ENCODE measurements around the gene OLA1.
"Not testable (repeated sequence)": the region's sequence is repeated elsewhere in the genome, so short reads cannot be mapped to it uniquely, and the experiment has no call there.

OLA1 gene

DNA sequence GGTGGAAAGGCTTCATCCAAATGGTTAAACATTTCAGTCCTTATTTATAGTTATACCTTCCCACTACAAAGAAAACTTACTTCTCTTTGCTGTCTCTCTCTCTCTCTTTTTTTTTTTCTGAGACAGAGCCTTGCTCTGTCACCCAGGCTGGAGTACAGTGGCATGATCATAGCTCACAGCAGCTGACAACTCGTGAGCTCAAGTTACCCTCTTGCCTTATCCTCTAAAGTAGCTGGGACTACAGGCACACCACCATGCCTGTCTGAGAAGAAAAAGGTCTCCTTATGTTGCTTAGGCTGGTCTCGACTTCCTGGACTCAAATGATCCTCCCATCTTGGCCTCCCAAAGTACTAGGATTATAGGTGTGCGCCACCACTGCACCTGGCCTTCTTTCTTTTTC, 32.3 kb upstream of the OLA1 start:
- no peak for DNase-seq (ENCODE audit: extremely low read depth, insufficient read length)
- Histone ChIP-seq H3K27me3 (replicated peaks; ENCODE audit: control insufficient read depth, insufficient read depth, low read length) (no peaks in the 10 kb centered on the region), H3K36me3 (ENCODE audit: control insufficient read depth, insufficient read depth, low read length) (no peaks in the 10 kb centered on the region), H3K4me3 (replicated peaks; ENCODE audit: low read depth, low read length) (no peak overlapping the region)
- TF ChIP-seq, protein P1, sequence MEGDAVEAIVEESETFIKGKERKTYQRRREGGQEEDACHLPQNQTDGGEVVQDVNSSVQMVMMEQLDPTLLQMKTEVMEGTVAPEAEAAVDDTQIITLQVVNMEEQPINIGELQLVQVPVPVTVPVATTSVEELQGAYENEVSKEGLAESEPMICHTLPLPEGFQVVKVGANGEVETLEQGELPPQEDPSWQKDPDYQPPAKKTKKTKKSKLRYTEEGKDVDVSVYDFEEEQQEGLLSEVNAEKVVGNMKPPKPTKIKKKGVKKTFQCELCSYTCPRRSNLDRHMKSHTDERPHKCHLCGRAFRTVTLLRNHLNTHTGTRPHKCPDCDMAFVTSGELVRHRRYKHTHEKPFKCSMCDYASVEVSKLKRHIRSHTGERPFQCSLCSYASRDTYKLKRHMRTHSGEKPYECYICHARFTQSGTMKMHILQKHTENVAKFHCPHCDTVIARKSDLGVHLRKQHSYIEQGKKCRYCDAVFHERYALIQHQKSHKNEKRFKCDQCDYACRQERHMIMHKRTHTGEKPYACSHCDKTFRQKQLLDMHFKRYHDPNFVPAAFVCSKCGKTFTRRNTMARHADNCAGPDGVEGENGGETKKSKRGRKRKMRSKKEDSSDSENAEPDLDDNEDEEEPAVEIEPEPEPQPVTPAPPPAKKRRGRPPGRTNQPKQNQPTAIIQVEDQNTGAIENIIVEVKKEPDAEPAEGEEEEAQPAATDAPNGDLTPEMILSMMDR (IDR thresholded peaks at IDR 0.05; ENCODE audit: insufficient read depth, low read length, poor library complexity, severe bottlenecking): no peak

GRCh38 chr2:174270263-174270662, 21.9 kb upstream of the OLA1 start:
- H3K27me3 ChIP-seq (replicated peaks; ENCODE audit: control insufficient read depth, insufficient read depth, low read length); H3K36me3 ChIP-seq (ENCODE audit: control insufficient read depth, insufficient read depth, low read length); DNase-seq (ENCODE audit: extremely low read depth, insufficient read length); H3K4me3 ChIP-seq (replicated peaks; ENCODE audit: low read depth, low read length): not testable (repeated sequence)

DNA sequence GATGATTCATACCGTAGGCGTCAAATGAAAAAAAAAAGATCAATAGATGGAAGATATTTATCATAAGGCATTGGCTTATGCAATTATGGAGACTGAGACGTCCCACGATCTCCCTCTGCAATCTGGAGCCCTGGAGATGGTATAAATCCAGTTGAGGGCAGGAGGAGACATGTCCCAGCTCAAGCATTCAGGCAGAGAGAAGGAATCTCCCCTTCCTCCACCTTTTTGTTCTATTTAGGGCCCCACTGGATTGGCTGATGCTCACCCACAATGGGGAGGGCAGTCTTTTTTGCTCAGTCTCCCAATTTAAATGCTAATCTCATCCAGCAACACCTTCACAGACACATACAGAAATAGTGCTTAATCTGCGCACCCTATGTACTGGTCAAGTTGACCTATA, 18.0 kb upstream of the OLA1 start:
- H3K4me3 ChIP-seq (replicated peaks; ENCODE audit: low read depth, low read length): no peak overlapping the region
- H3K27me3 ChIP-seq (replicated peaks; ENCODE audit: control insufficient read depth, insufficient read depth, low read length): no peaks in the 10 kb centered on the region; the same call in 1 of the 2 replicates
- no peaks in the 10 kb centered on the region for H3K36me3 ChIP-seq (ENCODE audit: control insufficient read depth, insufficient read depth, low read length)
- DNase-seq (ENCODE audit: extremely low read depth, insufficient read length): no peak
- TF ChIP-seq, protein P1 (IDR thresholded peaks at IDR 0.05; ENCODE audit: insufficient read depth, low read length, poor library complexity, severe bottlenecking): no peak

- TF ChIP-seq, protein P1 (IDR thresholded peaks at IDR 0.05; ENCODE audit: insufficient read depth, low read length, poor library complexity, severe bottlenecking): no peak
- no peak for DNase-seq (ENCODE audit: extremely low read depth, insufficient read length)
- no peaks in the 10 kb centered on the region for H3K36me3 ChIP-seq (ENCODE audit: control insufficient read depth, insufficient read depth, low read length)
- H3K27me3 ChIP-seq (replicated peaks; ENCODE audit: control insufficient read depth, insufficient read depth, low read length): no peaks in the 10 kb centered on the region; the same call in 1 of the 2 replicates
- no peak overlapping the region for H3K4me3 ChIP-seq (replicated peaks; ENCODE audit: low read depth, low read length)
These were observed 15.7 kb upstream of the OLA1 start for GRCh38 chr2:174263997-174264396.

- H3K27me3 ChIP-seq (replicated peaks; ENCODE audit: control insufficient read depth, insufficient read depth, low read length): no peaks in the 10 kb centered on the region
- TF ChIP-seq, protein P1 (IDR thresholded peaks at IDR 0.05; ENCODE audit: insufficient read depth, low read length, poor library complexity, severe bottlenecking): no peak
- DNase-seq (ENCODE audit: extremely low read depth, insufficient read length): no peak
- no peak overlapping the region for H3K4me3 ChIP-seq (replicated peaks; ENCODE audit: low read depth, low read length)
- H3K36me3 ChIP-seq (ENCODE audit: control insufficient read depth, insufficient read depth, low read length): no peaks in the 10 kb centered on the region
These were observed 11.6 kb upstream of the OLA1 start for GRCh38 chr2:174259981-174260380.

DNA sequence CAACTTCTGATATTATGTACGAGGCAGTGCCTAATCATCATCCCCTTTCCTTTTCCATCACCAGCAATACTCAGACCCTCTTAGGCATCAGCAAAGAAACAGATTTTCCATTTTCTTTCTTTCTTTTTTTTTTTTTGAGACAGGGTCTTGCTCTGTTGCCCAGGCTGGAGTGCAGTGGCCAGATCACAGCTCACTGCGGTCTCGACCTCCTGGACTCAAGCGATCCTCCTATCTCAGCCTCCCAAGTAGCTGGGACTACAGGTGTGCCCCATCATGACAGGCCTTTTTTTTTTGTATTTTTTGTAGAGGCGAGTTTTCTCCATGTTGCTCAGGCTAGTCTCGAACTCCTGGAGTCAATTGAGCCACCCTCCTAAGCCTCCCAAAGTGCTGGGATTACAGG, 5.9 kb upstream of the OLA1 start:
- H3K27me3 ChIP-seq (replicated peaks; ENCODE audit: control insufficient read depth, insufficient read depth, low read length): no peaks in the 10 kb centered on the region
- no peak overlapping the region for H3K4me3 ChIP-seq (replicated peaks; ENCODE audit: low read depth, low read length)
- no peak for DNase-seq (ENCODE audit: extremely low read depth, insufficient read length)

More for the DNA sequence above, 5.9 kb upstream of the OLA1 start:
- TF ChIP-seq, protein P1 (IDR thresholded peaks at IDR 0.05; ENCODE audit: insufficient read depth, low read length, poor library complexity, severe bottlenecking): no peak
- no peaks in the 10 kb centered on the region for H3K36me3 ChIP-seq (ENCODE audit: control insufficient read depth, insufficient read depth, low read length)

Data from GM06990 (cell line).